ENCODE measurements around the gene FRY.
"Not testable (repeated sequence)": the region's sequence is repeated elsewhere in the genome, so short reads cannot be mapped to it uniquely, and the experiment has no call there.

Gene FRY

DNA sequence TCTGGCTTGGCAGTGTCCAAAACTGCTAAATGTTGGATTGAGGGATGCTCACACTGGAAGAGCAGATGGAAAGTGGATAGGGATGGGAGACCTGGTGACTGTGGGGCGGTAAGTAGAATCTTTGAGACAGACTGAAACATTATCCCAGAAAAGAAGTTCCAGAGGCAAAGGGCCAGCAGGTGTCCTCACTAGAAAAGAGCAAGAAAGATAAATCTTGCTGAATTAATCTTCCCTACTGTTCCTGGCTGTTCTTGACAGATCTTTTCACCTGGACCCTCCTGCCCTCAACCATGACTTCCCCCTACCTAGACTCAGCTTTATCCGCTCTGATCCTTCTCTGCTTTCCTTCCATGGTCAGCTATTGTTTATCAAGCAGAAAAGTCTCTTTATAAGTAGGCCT lies 35.0 kb upstream of the FRY start:
- TF ChIP-seq, protein P1, sequence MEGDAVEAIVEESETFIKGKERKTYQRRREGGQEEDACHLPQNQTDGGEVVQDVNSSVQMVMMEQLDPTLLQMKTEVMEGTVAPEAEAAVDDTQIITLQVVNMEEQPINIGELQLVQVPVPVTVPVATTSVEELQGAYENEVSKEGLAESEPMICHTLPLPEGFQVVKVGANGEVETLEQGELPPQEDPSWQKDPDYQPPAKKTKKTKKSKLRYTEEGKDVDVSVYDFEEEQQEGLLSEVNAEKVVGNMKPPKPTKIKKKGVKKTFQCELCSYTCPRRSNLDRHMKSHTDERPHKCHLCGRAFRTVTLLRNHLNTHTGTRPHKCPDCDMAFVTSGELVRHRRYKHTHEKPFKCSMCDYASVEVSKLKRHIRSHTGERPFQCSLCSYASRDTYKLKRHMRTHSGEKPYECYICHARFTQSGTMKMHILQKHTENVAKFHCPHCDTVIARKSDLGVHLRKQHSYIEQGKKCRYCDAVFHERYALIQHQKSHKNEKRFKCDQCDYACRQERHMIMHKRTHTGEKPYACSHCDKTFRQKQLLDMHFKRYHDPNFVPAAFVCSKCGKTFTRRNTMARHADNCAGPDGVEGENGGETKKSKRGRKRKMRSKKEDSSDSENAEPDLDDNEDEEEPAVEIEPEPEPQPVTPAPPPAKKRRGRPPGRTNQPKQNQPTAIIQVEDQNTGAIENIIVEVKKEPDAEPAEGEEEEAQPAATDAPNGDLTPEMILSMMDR (IDR thresholded peaks at IDR 0.05; ENCODE audit: insufficient read depth, low read length, missing control alignments), result no peak
- ChIA-PET CTCF (no interaction called here), POLR2A (no interaction called here)
- no peak overlapping the region for H3K4me3 ChIP-seq (ENCODE audit: low read depth, low read length)
- no peak for DNase-seq (ENCODE audit: low read depth, low spot score)

DNA sequence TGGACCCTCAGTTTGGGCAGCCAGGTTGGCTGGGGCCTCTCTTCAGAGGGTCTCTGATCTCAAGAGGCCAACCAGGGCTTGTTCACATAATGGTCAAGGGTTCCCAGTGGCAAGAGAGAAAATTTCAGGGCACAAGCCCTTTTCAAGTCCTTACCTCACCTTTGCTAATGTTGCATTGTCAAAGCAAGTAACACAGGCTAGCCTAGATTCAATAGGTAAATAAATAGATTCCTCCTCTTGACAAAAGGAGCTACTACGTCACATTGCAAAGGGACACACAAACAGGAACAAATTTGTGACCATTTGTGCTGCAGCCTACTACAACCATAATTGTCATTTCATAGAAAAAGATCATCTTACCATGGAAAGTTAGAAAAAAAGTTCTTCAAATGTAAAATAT lies 33.9 kb upstream of the FRY start:
- POLR2A ChIA-PET, result no interaction called here
- H3K4me3 ChIP-seq (ENCODE audit: low read depth, low read length), result no peak overlapping the region
- TF ChIP-seq, protein P1 (IDR thresholded peaks at IDR 0.05; ENCODE audit: insufficient read depth, low read length, missing control alignments), result no peak
- CTCF ChIA-PET, result interaction anchor here (1.3 kb wide), 1 partner anchor 583 kb away, joined by 3 read pairs; no protein-coding TSS in a partner anchor
- no peak for DNase-seq (ENCODE audit: low read depth, low spot score)

DNA sequence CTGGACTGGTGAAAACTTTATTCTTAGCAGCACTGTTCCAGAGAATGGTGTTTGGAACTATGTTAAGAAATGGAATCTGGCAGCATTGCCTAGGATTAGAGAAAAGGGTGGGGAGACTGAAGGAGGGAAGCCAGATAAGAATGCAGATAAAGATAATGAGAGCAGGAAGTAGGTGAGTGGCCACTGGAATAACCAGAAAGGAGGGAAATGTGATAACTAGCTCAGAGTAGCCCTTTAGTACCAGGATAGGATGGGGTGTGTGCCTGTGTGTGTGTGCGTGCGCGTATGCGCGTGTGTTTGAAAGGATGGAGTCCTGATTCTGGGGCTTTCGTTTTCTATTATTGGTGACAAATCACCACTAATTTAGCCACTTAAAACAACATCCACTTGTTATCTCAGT lies 33.4 kb upstream of the FRY start:
- TF ChIP-seq, protein P1 (IDR thresholded peaks at IDR 0.05; ENCODE audit: insufficient read depth, low read length, missing control alignments), result no peak
- CTCF ChIA-PET, result interaction anchor here (1.3 kb wide), 1 partner anchor 583 kb away, joined by 3 read pairs; no protein-coding TSS in a partner anchor
- no peak overlapping the region for H3K4me3 ChIP-seq (ENCODE audit: low read depth, low read length)
- no peak for DNase-seq (ENCODE audit: low read depth, low spot score)
- POLR2A ChIA-PET, result no interaction called here

DNA sequence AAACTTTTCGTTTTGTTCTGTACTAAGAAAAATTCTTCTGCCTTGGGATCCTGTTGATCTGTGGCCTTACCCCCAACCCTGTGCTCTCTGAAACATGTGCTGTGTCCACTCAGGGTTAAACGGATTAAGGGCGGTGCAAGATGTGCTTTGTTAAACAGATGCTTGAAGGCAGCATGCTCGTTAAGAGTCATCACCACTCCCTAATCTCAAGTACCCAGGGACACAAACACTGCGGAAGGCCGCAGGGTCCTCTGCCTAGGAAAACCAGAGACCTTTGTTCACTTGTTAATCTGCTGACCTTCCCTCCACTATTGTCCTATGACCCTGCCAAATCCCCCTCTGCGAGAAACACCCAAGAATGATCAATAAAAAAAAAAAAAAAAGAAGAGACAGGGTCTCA lies 30.8 kb upstream of the FRY start:
- H3K4me3 ChIP-seq (ENCODE audit: low read depth, low read length); POLR2A ChIA-PET; DNase-seq (ENCODE audit: low read depth, low spot score): not testable (repeated sequence)
- CTCF ChIA-PET, result interaction anchor here (0.9 to 1.7 kb wide), 6 partner anchors 17 to 580 kb away, joined by 3 to 9 read pairs (median 4); partner anchors contain the start of genes BRCA2 and ZAR1L

DNA sequence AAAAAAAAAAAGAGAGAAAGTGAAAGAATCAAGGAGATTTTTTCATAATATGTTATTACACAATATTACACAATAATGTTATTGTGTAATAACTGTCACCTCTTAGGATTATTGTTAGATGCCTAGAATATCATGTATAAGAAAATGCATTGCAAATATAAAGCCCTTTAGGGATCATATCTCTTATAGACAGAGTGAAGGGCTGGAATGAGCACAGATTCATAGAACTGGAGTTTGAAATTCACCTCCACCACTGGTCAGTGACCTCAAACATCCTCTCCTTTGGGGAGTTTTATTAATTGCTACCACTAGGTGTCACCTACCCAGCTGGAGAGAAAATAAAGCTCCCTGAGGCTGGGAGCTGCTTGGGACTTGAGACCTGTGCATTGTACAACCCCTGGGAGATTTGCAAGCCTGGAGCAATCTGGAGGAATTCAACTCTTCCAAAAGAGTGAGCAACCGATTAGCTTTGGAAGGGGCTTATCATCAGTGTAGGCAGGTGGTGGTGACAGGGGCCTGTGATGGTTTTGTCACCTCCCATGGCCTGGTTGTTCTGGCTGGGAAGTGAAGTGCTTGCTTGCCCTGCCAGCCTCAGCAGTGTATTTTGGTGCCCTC lies 30.3 kb upstream of the FRY start:
- DNase-seq (ENCODE audit: low read depth, low spot score), result no peak
- CTCF ChIA-PET, result interaction anchor here (0.7 to 1.7 kb wide), 10 partner anchors 9 to 580 kb away, joined by 3 to 9 read pairs (median 4); partner anchors contain the start of genes BRCA2 and ZAR1L
- POLR2A ChIA-PET, result no interaction called here
- TF ChIP-seq, protein P1 (IDR thresholded peaks at IDR 0.05; ENCODE audit: insufficient read depth, low read length, missing control alignments), result peak; percentile 44
- no peak overlapping the region for H3K4me3 ChIP-seq (ENCODE audit: low read depth, low read length)

DNA sequence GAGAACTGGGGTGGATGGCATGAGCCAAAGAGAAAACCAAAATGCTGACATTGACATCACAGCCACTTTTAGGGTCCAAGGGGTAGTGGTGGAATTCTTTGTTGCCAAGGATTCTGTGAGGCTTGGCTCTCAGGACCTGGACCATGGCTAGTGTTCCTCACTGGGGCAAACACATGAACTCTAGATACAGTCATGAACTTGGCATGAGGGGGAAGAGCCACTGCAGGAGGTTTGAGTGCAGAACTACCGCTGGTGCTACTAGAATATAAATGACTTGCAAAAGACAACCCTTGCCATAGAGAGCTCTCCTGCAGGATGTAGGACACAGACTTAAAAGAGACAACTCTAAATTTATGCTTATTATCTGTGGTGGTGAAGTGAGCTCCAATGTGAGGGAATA lies 29.8 kb upstream of the FRY start:
- ChIA-PET POLR2A (no interaction called here), CTCF (interaction anchor here (0.7 to 1.7 kb wide), 10 partner anchors 9 to 579 kb away, joined by 3 to 9 read pairs (median 4); partner anchors contain the start of genes BRCA2 and ZAR1L)
- no peak for DNase-seq (ENCODE audit: low read depth, low spot score)
- no peak overlapping the region for H3K4me3 ChIP-seq (ENCODE audit: low read depth, low read length)
- TF ChIP-seq, protein P1 (IDR thresholded peaks at IDR 0.05; ENCODE audit: insufficient read depth, low read length, missing control alignments), result no peak

DNA sequence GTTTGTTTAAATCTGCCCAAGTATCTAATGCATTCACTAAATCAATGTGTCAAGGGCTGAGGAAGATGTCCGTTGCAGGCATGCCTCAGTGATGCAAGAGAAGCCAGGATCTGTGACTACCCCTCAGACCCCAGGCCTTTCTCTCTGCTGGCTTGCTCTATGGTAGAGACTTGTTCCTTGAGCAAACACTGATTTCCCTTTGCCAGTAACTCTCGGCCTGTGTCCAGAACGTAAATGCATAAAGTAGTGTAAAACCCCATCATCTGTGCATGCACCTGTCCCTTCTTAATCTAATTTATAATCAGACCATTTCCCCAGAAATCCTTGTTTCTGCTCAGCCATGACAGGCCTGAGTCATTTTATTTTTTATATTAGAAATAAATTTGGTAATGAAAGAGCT lies 28.7 kb upstream of the FRY start:
- no peak overlapping the region for H3K4me3 ChIP-seq (ENCODE audit: low read depth, low read length)
- DNase-seq (ENCODE audit: low read depth, low spot score), result no peak
- TF ChIP-seq, protein P1 (IDR thresholded peaks at IDR 0.05; ENCODE audit: insufficient read depth, low read length, missing control alignments), result no peak
- POLR2A ChIA-PET, result no interaction called here
- CTCF ChIA-PET, result interaction anchor here (1.4 kb wide), 1 partner anchor 14 kb away, joined by 3 read pairs; no protein-coding TSS in a partner anchor

Measured in AG04449 (cell line).